ENCODE data around the gene MGAT5.

The MGAT5 gene

DNA sequence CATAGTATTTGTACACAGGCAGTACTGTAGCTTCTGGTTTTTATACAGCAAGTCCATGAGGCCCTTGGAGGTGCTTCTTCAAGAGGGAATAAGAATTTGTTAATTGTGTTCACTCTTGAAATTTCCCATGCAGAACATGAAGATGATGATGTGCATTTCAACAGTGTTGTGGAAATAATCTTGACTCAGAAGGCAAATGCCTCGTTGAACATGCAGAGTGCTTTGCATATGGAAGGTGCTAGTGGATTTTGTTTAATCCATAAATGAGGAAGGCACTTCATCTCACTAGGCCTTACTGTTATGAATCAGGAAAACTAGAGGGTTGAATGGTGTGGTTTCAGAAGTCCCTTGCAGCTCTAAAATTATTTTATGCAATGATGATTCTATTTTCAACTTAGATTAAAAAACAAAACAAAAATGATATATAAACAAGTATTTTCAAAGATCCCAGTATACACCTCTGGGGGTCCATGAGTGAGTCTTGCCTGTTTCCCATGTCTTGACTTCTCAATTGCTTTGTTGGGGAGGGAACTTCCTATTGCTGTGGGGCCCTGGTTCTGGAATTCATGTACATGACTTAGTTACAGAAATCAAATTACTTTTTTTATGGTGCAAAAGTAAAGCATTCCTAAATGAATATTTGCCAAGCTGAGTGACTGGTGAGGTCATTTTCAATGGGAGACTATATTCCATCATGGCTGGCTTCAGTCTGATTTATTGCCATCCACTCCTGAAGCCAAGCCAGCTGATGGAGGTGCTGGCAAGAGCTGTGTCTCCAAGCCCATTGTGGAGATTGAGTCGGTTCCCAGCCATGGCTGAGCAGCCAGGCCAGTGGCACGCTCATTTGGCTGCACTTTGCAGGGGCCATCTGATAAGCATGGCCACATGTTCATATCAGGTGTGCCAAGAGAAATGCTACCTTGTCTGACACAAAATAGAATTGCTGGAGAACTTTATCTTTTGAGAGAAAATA lies 56.5 kb downstream of the MGAT5 start:
- no peak for DNase-seq
- in situ Hi-C loops (cut with HindIII; ENCODE audit: low pct_ligation_motif_present, low pct_unique_long_range_greater_than_20kb, low sequenced_read_pairs), result no loop called here

GRCh38 chr2:134312482-134312881 lies 58.6 kb downstream of the MGAT5 start:
- in situ Hi-C loops (cut with HindIII; ENCODE audit: low pct_ligation_motif_present, low pct_unique_long_range_greater_than_20kb, low sequenced_read_pairs), result no loop called here
- no peak for DNase-seq

GRCh38 chr2:134314202-134314601 lies 60.3 kb downstream of the MGAT5 start:
- in situ Hi-C loops (cut with HindIII; ENCODE audit: low pct_ligation_motif_present, low pct_unique_long_range_greater_than_20kb, low sequenced_read_pairs), result no loop called here
- DNase-seq, result no peak

DNA sequence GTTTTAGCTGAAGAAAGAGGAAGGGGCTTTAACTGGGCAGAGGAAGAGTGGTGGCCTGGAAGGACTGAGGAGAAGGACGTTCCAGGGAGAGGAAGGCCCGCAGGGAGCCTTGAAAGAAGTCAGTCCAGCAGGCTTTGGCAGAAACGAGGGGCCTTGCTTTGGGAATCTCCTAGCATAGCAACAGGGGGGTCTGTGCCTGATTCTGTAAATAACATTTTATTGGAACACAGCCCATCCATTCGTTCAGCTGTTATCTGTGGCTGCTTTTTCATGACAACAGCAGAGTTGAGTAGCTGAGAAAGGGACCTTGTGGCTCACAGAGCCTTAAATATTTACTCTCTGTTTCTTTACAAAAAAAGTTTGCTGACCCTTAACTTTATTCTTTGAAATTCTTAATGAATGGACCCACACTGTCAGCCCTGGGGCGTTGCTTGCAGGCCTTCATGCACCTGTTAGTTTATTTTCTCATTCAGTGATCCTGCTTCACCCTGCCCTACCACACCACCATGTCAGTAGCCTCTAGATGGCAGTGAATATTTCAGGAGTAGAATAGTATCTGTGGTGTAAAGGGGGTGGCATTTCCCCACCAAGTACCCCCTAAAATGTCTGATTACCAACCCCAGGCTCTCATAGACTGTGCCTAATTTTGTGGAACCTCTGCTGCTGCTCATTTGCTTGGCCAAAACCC lies 61.0 kb downstream of the MGAT5 start:
- in situ Hi-C loops (cut with HindIII; ENCODE audit: low pct_ligation_motif_present, low pct_unique_long_range_greater_than_20kb, low sequenced_read_pairs), result no loop called here
- DNase-seq, result no peak

GRCh38 chr2:134315471-134315870 lies 61.6 kb downstream of the MGAT5 start:
- no peak for DNase-seq
- in situ Hi-C loops (cut with HindIII; ENCODE audit: low pct_ligation_motif_present, low pct_unique_long_range_greater_than_20kb, low sequenced_read_pairs), result no loop called here

- in situ Hi-C loops (cut with HindIII; ENCODE audit: low pct_ligation_motif_present, low pct_unique_long_range_greater_than_20kb, low sequenced_read_pairs), result no loop called here
- no peak for DNase-seq
Observed at GRCh38 chr2:134319596-134320254, 65.9 kb downstream of the MGAT5 start.

DNA sequence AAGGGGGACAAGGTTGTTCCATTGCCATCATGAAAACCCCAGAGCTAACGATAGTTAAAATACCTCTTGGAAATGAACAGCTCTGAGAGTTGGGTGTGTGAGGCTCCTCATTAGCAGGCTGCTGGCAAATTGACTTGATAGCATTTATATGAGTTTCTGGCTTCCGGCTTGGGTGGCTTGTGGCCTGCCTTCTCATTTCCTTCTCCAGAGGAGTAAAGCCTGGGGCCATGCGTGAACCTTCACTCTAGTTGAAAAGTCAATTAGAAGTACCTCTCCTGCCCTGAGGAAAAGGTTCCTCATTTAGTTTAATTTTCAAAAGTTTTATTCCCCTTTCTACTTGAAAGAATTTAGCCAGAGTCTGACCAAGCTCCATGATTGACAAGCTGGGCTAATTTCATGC lies 67.1 kb downstream of the MGAT5 start:
- no peak for DNase-seq
- in situ Hi-C loops (cut with HindIII; ENCODE audit: low pct_ligation_motif_present, low pct_unique_long_range_greater_than_20kb, low sequenced_read_pairs), result no loop called here

GRCh38 chr2:134323777-134324176 lies 69.9 kb downstream of the MGAT5 start:
- in situ Hi-C loops (cut with HindIII; ENCODE audit: low pct_ligation_motif_present, low pct_unique_long_range_greater_than_20kb, low sequenced_read_pairs), result no loop called here
- no peak for DNase-seq

- no peak for DNase-seq
- in situ Hi-C loops (cut with HindIII; ENCODE audit: low pct_ligation_motif_present, low pct_unique_long_range_greater_than_20kb, low sequenced_read_pairs), result no loop called here
Observed at GRCh38 chr2:134324430-134324829, 70.6 kb downstream of the MGAT5 start.

GRCh38 chr2:134324947-134325346 lies 71.1 kb downstream of the MGAT5 start:
- no peak for DNase-seq
- in situ Hi-C loops (cut with HindIII; ENCODE audit: low pct_ligation_motif_present, low pct_unique_long_range_greater_than_20kb, low sequenced_read_pairs), result no loop called here

GRCh38 chr2:134325696-134326095 lies 71.8 kb downstream of the MGAT5 start:
- in situ Hi-C loops (cut with HindIII; ENCODE audit: low pct_ligation_motif_present, low pct_unique_long_range_greater_than_20kb, low sequenced_read_pairs), result no loop called here
- DNase-seq, result no peak

DNA sequence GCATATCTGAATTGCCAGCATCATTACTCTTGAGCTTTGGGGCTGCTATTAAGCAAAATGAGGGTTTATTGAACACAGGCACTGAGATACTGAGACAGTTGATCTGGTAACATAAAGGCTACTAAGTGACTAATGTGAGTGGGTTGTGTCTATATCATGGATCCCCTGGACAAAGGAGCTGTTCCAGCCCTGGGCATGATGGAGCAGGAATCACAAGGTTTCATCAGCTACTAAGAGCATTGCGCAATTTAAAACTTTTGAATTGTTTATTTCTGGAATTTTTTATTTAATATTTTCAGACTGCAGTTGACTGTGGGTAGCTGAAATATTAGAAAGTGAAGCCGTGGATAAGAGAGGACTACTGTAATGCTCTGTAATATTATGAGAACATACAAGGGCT lies 73.5 kb downstream of the MGAT5 start:
- no peak for DNase-seq
- in situ Hi-C loops (cut with HindIII; ENCODE audit: low pct_ligation_motif_present, low pct_unique_long_range_greater_than_20kb, low sequenced_read_pairs), result no loop called here

- in situ Hi-C loops (cut with HindIII; ENCODE audit: low pct_ligation_motif_present, low pct_unique_long_range_greater_than_20kb, low sequenced_read_pairs), result no loop called here
- DNase-seq, result no peak
Observed at GRCh38 chr2:134331081-134331480, 77.2 kb downstream of the MGAT5 start.

DNA sequence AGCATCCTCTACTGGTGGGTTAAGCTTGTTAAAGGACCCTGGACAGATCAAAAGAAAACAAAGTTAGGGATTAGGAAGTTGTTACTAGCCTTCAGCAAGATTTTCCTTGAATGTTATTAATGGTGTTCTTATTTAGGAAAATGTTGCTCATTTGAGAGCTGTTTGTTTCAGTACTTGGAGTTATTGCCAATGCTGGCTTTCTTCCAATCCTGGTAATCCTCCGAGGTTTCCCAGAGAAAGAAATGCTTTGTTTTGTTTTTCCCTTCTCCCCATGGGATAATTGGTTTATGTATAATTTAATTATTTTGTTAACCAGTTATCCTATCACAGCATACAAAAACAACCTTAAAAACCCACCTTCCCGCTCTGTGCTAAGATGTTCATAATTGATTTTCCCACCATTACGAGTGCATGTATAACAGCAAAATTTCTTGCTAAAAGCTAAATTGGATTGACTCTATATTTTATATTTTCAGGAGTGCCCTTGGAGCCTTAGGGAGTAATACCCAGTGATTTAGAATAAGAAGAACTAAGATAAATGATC lies 79.8 kb downstream of the MGAT5 start:
- in situ Hi-C loops (cut with HindIII; ENCODE audit: low pct_ligation_motif_present, low pct_unique_long_range_greater_than_20kb, low sequenced_read_pairs), result no loop called here

GRCh38 chr2:134334542-134335353 lies 80.9 kb downstream of the MGAT5 start:
- no peak for DNase-seq
- in situ Hi-C loops (cut with HindIII; ENCODE audit: low pct_ligation_motif_present, low pct_unique_long_range_greater_than_20kb, low sequenced_read_pairs), result no loop called here

More for the DNA sequence above, 79.8 kb downstream of the MGAT5 start:
- no peak for DNase-seq

GRCh38 chr2:134335601-134336000 lies 81.7 kb downstream of the MGAT5 start:
- no peak for DNase-seq
- in situ Hi-C loops (cut with HindIII; ENCODE audit: low pct_ligation_motif_present, low pct_unique_long_range_greater_than_20kb, low sequenced_read_pairs), result no loop called here

DNA sequence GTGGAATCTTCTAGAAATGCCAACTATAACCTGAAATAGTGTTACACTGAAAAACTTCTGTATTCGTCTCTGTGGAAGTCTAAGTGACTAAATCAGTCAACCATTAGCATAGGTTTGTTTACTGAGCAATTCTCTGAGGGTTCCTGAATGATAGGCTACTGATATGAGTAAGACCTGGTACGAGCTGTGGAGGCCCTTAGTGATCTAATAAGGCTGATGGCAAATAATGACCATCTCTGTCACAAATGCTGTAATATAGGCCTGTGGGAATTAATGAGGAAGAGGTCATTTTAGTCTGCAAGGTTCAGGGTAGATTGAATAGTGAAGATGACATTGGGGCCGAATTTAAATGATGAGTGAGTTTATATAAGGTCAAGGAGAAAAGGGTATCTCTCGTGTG lies 82.5 kb downstream of the MGAT5 start:
- no peak for DNase-seq
- in situ Hi-C loops (cut with HindIII; ENCODE audit: low pct_ligation_motif_present, low pct_unique_long_range_greater_than_20kb, low sequenced_read_pairs), result no loop called here

- no peak for DNase-seq
- in situ Hi-C loops (cut with HindIII; ENCODE audit: low pct_ligation_motif_present, low pct_unique_long_range_greater_than_20kb, low sequenced_read_pairs), result no loop called here
Observed at GRCh38 chr2:134336921-134337320, 83.0 kb downstream of the MGAT5 start.

All from ACHN (cell line).